ENCODE measurements around the gene ZNF318. TPM values are rescaled to one million over a fixed set of nuclear protein-coding genes. Genes with fewer than 3 reads are reported as not detected.

The ZNF318 gene
- total RNA-seq, 1 experiment from 2014 or later = 17.1 TPM

GRCh38 chr6:43328528-43328927 is 40.9 kb downstream of the ZNF318 start:
- Histone ChIP-seq H3K36me3 (ENCODE audit: low read depth) (no peaks in the 10 kb centered on the region), H3K79me2 (ENCODE audit: low read depth) (no peaks in the 10 kb centered on the region), H2AFZ (no peak overlapping the region), H3K9me2 (ENCODE audit: insufficient read depth) (no peaks in the 10 kb centered on the region), H3F3A (ENCODE audit: insufficient read depth, low read depth) (no peaks in the 10 kb centered on the region), H3K4me1 (replicated peaks; ENCODE audit: insufficient read depth) (peaks cover 14% of the 10 kb centered on the region), H3K27me3 (ENCODE audit: insufficient read depth, low read depth) (no peaks in the 10 kb centered on the region), H3K27ac (no peak overlapping the region), H3K4me3 (no peak overlapping the region), H3K9me3 (ENCODE audit: insufficient read depth, low read depth) (no peaks in the 10 kb centered on the region), H4K20me1 (ENCODE audit: insufficient read depth) (no peaks in the 10 kb centered on the region), H3K4me2 (no peak overlapping the region)
- intact Hi-C loops (cut with micrococcal nuclease; ENCODE audit: unreplicated experiment) = loop anchor here (10.0 kb wide), 1 partner anchor 424 kb away; no protein-coding TSS in a partner anchor
- no peak for TF ChIP-seq EZH2 (IDR thresholded peaks at IDR 0.05; ENCODE audit: low read depth)
- TF ChIP-seq CTCF (conservative IDR thresholded peaks at IDR 0.05) = no peak
- CTCF ChIA-PET = interaction anchor here (0.6 kb wide), 1 partner anchor 148 kb away, joined by 3 read pairs; no protein-coding TSS in a partner anchor
- POLR2A ChIA-PET (ENCODE audit: unreplicated experiment) = interaction anchor here (0.5 kb wide), 2 partner anchors 99 to 576 kb away, joined by 4 to 13 read pairs; no protein-coding TSS in a partner anchor
- DNase-seq = peak; percentile 31 to 68
- BruUV-seq (replicated peaks) = no TSS peak

GRCh38 chr6:43325876-43326275 is 43.6 kb downstream of the ZNF318 start:
- intact Hi-C loops (cut with micrococcal nuclease; ENCODE audit: unreplicated experiment) = loop anchor here (10.0 kb wide), 1 partner anchor 421 kb away; no protein-coding TSS in a partner anchor

GRCh38 chr6:43318011-43318410 is 51.4 kb downstream of the ZNF318 start:
- intact Hi-C loops (cut with micrococcal nuclease; ENCODE audit: unreplicated experiment) = no loop called here
- Histone ChIP-seq H3K27me3 (ENCODE audit: insufficient read depth, low read depth) (no peaks in the 10 kb centered on the region), H3K9me2 (ENCODE audit: insufficient read depth) (no peaks in the 10 kb centered on the region), H3K4me3 (no peak overlapping the region), H3F3A (ENCODE audit: insufficient read depth, low read depth) (no peaks in the 10 kb centered on the region), H3K36me3 (ENCODE audit: low read depth) (no peaks in the 10 kb centered on the region), H3K4me1 (replicated peaks; ENCODE audit: insufficient read depth) (no peaks in the 10 kb centered on the region), H3K27ac (no peak overlapping the region), H4K20me1 (ENCODE audit: insufficient read depth) (no peaks in the 10 kb centered on the region), H3K79me2 (ENCODE audit: low read depth) (no peaks in the 10 kb centered on the region), H3K4me2 (no peak overlapping the region), H2AFZ (no peak overlapping the region), H3K9me3 (ENCODE audit: insufficient read depth, low read depth) (no peaks in the 10 kb centered on the region)
- TF ChIP-seq EZH2 (IDR thresholded peaks at IDR 0.05; ENCODE audit: low read depth) (no peak), CTCF (conservative IDR thresholded peaks at IDR 0.05) (no peak)
- DNase-seq = no peak
- CTCF ChIA-PET = interaction anchor here (0.6 kb wide), 1 partner anchor 10 kb away, joined by 3 read pairs; the partner anchor contains the start of gene CRIP3
- no TSS peak for BruUV-seq (replicated peaks)
- POLR2A ChIA-PET (ENCODE audit: unreplicated experiment) = no interaction called here

More at GRCh38 chr6:43325876-43326275, 43.6 kb downstream of the ZNF318 start:
- no peak for DNase-seq
- Histone ChIP-seq H3K4me1 (replicated peaks; ENCODE audit: insufficient read depth) (peaks cover 14% of the 10 kb centered on the region), H3K4me3 (no peak overlapping the region), H3K79me2 (ENCODE audit: low read depth) (no peaks in the 10 kb centered on the region), H3K9me3 (ENCODE audit: insufficient read depth, low read depth) (no peaks in the 10 kb centered on the region), H2AFZ (no peak overlapping the region), H3K27ac (no peak overlapping the region), H4K20me1 (ENCODE audit: insufficient read depth) (no peaks in the 10 kb centered on the region), H3K36me3 (ENCODE audit: low read depth) (no peaks in the 10 kb centered on the region), H3K4me2 (no peak overlapping the region), H3K27me3 (ENCODE audit: insufficient read depth, low read depth) (no peaks in the 10 kb centered on the region), H3K9me2 (ENCODE audit: insufficient read depth) (no peaks in the 10 kb centered on the region), H3F3A (ENCODE audit: insufficient read depth, low read depth) (no peaks in the 10 kb centered on the region)
- TF ChIP-seq EZH2 (IDR thresholded peaks at IDR 0.05; ENCODE audit: low read depth) = no peak
- TF ChIP-seq CTCF (conservative IDR thresholded peaks at IDR 0.05) = no peak
- CTCF ChIA-PET = no interaction called here
- POLR2A ChIA-PET (ENCODE audit: unreplicated experiment) = no interaction called here
- BruUV-seq (replicated peaks) = no TSS peak

All from PC-9 (cell line).